ENCODE data around the gene RAPGEF1.

RAPGEF1 gene

DNA sequence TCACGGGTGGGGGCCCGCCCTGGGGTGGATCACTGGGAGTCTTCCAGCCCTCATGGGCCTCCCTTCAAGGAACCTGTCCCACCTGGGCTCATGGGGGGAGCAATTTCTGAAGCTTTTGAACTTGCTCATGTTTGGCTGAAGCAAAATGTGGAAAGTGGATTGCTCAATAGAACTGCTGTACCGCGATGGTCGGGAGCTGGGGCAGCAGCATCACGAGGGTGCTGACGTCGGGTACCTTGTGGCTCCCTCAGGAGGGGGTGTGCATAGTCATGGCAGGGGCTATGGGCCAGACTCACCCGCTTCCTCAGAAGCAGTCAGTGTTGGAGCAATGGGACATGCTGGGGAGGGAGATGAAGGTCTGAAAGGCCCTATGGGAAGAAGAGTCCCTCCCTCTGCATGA lies 136.7 kb downstream of the RAPGEF1 start:
- H3K4me3 ChIP-seq (ENCODE audit: low read depth, low read length) = no peak overlapping the region
- TF ChIP-seq, protein P1, sequence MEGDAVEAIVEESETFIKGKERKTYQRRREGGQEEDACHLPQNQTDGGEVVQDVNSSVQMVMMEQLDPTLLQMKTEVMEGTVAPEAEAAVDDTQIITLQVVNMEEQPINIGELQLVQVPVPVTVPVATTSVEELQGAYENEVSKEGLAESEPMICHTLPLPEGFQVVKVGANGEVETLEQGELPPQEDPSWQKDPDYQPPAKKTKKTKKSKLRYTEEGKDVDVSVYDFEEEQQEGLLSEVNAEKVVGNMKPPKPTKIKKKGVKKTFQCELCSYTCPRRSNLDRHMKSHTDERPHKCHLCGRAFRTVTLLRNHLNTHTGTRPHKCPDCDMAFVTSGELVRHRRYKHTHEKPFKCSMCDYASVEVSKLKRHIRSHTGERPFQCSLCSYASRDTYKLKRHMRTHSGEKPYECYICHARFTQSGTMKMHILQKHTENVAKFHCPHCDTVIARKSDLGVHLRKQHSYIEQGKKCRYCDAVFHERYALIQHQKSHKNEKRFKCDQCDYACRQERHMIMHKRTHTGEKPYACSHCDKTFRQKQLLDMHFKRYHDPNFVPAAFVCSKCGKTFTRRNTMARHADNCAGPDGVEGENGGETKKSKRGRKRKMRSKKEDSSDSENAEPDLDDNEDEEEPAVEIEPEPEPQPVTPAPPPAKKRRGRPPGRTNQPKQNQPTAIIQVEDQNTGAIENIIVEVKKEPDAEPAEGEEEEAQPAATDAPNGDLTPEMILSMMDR (IDR thresholded peaks at IDR 0.05; ENCODE audit: low read depth, low read length, missing control alignments) = no peak
- in situ Hi-C loops (cut with HindIII; ENCODE audit: low sequenced_read_pairs) = no loop called here
- DNase-seq (ENCODE audit: low read depth) = no peak

DNA sequence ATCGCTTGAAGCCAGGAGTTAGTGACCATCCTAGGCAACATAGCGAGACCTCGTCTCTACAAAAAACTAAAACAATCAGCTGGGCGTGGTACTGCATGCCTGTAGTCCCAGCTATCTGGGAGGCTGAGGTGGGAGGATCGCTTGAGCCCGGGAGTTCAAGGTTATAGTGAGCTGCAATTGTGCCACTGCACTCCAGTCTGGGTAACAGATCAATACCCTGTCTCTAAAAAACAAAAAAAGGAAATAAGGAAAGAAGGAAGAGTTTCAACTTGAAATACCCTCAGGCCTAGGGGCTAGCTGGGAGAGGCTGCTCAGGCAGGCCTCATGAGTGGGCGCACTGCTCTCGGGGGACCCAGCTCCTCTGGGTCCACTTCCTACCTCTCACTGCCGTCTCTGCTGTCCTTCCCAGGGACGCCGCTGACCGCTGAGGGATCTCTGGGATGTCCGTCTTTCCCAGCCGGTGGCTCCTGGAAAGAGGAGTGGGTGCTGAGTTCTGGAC lies 138.1 kb downstream of the RAPGEF1 start:
- no peak overlapping the region for H3K4me3 ChIP-seq (ENCODE audit: low read depth, low read length)
- in situ Hi-C loops (cut with HindIII; ENCODE audit: low sequenced_read_pairs) = no loop called here
- TF ChIP-seq, protein P1 (IDR thresholded peaks at IDR 0.05; ENCODE audit: low read depth, low read length, missing control alignments) = no peak
- DNase-seq (ENCODE audit: low read depth) = no peak

DNA sequence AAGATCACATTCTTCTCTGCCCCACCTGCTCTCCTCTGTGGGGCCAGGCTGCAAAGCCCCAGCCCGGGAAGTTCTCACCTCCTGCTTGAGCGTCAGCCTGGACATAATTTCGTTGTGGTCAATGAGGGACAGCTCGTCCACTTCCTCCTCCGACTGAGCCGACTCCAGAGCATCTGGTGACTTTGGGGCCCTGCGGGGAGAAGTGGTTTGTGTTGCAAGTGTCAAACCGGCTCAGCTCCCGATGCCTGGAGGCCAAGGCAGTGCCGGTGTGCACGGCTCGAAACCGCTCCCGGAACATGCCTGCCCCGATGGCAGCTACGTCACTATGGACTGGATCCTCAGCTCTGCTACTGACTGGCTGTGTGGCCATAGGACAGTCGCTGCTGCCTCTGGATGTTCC lies 141.8 kb downstream of the RAPGEF1 start:
- TF ChIP-seq, protein P1 (IDR thresholded peaks at IDR 0.05; ENCODE audit: low read depth, low read length, missing control alignments) = no peak
- H3K4me3 ChIP-seq (ENCODE audit: low read depth, low read length) = no peak overlapping the region
- in situ Hi-C loops (cut with HindIII; ENCODE audit: low sequenced_read_pairs) = no loop called here
- no peak for DNase-seq (ENCODE audit: low read depth)

DNA sequence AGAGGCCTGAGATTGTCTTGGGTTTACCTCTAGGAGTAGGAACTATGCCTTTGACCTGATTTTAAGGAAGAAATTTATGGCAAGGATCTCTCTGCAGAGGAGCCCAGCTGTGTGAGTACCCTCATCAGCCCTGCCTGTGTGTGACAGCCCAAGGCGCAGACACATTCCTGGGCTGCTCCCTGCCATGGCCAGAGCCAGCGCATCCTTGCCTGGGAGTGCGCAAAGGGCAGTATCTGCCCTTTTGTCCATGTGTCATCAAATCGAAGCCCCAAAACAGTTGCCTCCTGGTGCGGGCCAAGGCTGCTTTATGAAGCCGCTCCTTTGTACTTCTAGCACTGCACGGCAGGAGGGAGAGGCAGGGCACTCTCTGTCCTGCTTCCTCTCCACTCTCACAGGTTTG lies 142.6 kb downstream of the RAPGEF1 start:
- DNase-seq (ENCODE audit: low read depth) = no peak
- TF ChIP-seq, protein P1 (IDR thresholded peaks at IDR 0.05; ENCODE audit: low read depth, low read length, missing control alignments) = no peak
- H3K4me3 ChIP-seq (ENCODE audit: low read depth, low read length) = no peak overlapping the region
- in situ Hi-C loops (cut with HindIII; ENCODE audit: low sequenced_read_pairs) = no loop called here

DNA sequence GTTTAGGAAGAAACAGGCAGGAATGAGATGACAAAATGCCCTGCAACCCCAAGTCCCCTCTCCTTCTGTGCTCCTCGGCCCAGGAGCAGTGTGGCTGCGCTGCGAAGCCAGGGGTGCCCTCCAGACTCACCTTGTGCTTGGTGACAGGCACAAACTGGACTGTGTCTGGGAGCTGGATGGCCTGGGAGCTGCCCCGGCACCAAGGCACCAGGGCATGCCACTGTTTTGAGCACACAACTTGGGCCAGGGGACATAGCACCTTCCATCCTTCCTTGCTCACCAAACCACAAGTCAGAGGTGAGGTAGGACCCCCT lies 143.5 kb downstream of the RAPGEF1 start:
- TF ChIP-seq, protein P1 (IDR thresholded peaks at IDR 0.05; ENCODE audit: low read depth, low read length, missing control alignments) = no peak
- no peak for DNase-seq (ENCODE audit: low read depth)
- in situ Hi-C loops (cut with HindIII; ENCODE audit: low sequenced_read_pairs) = no loop called here
- no peak overlapping the region for H3K4me3 ChIP-seq (ENCODE audit: low read depth, low read length)

DNA sequence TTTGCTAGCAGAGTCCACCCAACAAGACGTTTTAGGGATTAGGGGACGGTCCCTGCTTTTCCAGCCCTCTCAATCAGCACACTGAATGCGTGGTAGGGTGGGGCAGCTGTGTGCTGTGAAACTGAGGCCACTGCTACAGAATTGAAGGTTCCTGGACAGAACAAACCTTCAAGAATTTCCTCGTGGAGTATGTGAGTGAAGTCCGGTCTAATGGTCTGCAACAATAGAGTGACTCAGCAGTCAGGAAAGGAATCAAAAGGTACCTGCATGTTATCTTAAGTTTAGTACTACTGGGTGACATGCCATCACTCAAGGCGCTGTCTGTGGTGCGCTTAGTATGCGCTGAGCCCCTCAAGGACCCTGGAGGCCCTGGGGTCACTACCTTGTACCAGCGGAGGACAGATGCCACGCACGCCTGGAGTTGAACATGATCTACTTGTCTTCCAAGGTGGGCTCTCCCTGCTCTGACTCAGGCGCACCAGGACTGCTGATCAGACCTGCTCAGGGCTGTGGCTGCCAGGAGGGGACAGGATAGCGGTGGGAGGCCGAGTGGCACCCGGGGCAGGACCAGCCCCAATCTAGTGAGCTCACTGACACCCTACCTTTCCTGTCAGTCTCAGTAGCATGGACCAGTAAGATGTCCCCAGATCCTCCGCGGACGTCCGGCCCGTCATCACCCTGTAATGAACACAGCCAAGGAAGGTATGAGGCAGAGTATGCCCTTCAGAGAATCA lies 144.0 kb downstream of the RAPGEF1 start:
- H3K4me3 ChIP-seq (ENCODE audit: low read depth, low read length) = no peak overlapping the region
- in situ Hi-C loops (cut with HindIII; ENCODE audit: low sequenced_read_pairs) = no loop called here
- TF ChIP-seq, protein P1 (IDR thresholded peaks at IDR 0.05; ENCODE audit: low read depth, low read length, missing control alignments) = no peak
- DNase-seq (ENCODE audit: low read depth) = no peak

Measured in astrocyte of the cerebellum (primary cell).